SK-N-MC (cell line): Measurements from ENCODE around the gene HOXA6.
A peak's percentile ranks its signal among the peaks of the same experiment; 100 is the strongest.

ENCODE experiments used
- DNase-seq: peaks from one replicate; pipeline ENCODE4 v3.0.0-alpha.2; 2011; ENCODE audit warnings: low read depth, low spot score
- H3K27ac ChIP-seq: fragments of 200-600 bp; sonication (generic); 2 replicates; pipeline ENCODE4 v1.5.1; 2016; ENCODE audit warnings: mixed run types
- H3K36me3 ChIP-seq: fragments of 200-600 bp; sonication (generic); 2 replicates; pipeline ENCODE4 v1.6.1; 2017; ENCODE audit warnings: antibody characterized with exemption, low read length, mixed read lengths; ENCODE audit not compliant: insufficient read depth
- H3K4me3 ChIP-seq: fragments of 200-600 bp; sonication (generic); 2 replicates; pipeline ENCODE4 v1.5.1; 2016
- H3K9ac ChIP-seq: fragments of 200-600 bp; sonication (generic); 2 replicates; pipeline ENCODE4 v1.8.0; 2017; ENCODE audit warnings: mixed run types, mixed read lengths; ENCODE audit not compliant: insufficient read length
- H3K9me3 ChIP-seq: fragments of 200-600 bp; sonication (generic); 2 replicates; pipeline ENCODE4 v1.6.1; 2017; ENCODE audit warnings: low read depth, mild to moderate bottlenecking, antibody characterized with exemption, low read length, moderate library complexity, mixed read lengths
- EZH2 ChIP-seq: fragments of 200-600 bp; sonication (generic); IDR thresholded peaks from one replicate; pipeline ENCODE4 v1.6.1; 2017; ENCODE audit warnings: antibody characterized with exemption
- FOXP2 ChIP-seq: optimal IDR thresholded peaks from 2 replicates; pipeline ENCODE3; 2011; ENCODE audit warnings: mild to moderate bottlenecking, moderate library complexity; ENCODE audit not compliant: insufficient read depth; ENCODE audit errors: extremely low read length, control extremely low read depth
- POLR2AphosphoS5 ChIP-seq: IDR thresholded peaks from 2 replicates; pipeline ENCODE4 v1.6.1; 2012; ENCODE audit warnings: mild to moderate bottlenecking, low read depth, low read length, borderline replicate concordance

HOXA6 gene

DNA sequence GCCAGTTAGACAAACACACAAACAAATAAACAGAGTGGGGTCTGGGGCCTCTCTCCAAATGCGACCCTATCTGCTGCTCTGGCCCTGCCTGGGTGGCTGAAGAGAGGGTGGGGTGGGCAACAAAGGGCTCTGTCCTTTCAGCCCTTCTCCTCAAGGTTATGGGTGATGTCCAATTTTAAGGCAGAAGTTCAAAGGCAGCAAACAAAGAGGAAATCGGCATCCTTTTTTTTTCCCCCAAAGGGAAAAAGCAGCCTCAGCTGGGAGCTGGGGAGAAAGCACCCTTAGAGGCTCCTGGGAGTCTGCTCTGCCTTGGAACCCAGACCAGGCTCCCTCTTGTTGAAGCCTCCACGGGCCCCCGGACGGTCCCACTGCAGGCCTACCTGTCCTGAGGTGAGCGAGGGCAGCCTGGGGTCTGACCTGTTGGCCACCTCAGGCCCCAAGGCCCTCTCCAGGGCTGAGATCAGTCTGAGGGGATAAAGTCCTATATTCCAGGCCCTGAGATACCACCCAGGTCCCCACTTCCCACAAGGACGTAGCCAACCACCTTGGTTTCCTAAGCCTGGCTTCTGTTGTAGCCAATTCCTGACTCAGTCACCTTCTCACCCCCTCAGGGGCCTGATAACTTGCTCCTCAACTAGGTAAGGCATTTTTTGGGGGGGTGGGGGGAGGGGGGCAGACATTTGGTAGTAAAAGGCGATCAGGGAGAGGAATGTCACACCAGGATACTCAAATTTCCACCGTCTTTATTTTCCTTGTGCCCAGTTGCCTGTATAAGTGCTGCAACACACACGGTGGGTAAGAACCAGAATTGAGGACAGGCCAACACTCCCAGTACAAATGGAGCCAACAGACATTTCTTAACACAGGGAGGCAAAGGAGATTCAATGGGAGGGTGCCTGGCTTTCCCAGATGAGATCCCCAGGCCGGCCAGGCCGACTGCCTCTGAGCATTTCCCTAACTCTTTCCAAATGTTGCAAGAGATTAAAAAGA, 33.2 kb upstream of the HOXA6 start:
- H3K27ac ChIP-seq: no peak overlapping the region
- H3K9ac ChIP-seq: no peak overlapping the region
- no peak for DNase-seq
- H3K36me3 ChIP-seq: no peaks in the 10 kb centered on the region
- H3K4me3 ChIP-seq: no peak overlapping the region
- no peaks in the 10 kb centered on the region for H3K9me3 ChIP-seq
- TF ChIP-seq POLR2AphosphoS5 (no peak), EZH2 (no peak), FOXP2 (no peak)

DNA sequence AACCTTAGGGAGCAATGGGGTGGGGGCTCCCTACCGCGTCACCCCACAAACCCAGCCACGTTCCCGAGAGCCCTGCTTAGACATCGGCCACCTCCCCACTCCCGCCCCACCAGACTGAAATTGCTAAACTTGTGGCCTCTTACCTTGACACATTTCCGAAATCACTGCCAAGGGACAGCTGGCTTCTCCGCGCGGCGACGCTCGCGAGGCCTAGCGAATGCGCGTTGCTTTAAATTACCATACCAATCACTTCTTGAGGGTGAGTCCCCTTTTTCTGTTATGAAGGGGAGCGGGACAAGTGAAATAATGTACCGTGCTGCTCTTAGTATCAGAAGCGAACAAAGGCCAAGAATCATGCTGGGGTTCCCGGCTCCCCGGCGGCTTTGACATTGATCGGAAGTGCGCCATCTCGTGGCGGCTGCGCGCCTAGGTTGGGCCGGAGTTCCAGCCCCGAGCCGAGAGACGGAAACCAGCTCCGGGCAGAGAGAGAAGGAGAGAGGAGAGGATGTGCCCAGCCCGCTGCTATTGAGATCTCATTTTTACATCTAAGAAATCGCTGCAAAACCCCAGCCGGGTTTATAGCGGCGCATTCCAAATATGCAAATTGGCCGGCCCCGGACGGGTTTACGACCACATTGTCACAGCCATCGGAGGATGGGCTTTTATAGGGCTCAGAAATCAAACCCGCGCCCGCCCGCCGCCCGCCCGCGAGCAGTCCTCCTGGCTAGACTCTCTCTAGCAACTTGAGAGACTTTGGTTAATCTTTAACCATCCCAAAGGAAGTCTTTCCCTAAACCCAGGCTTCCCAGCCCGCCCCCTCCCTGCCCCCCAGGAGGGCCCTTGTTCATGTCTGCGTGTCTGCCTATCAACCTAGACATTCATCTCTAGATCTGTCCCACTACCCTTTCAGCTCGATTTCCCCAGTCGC, 32.2 kb upstream of the HOXA6 start:
- no peaks in the 10 kb centered on the region for H3K9me3 ChIP-seq
- TF ChIP-seq FOXP2 (no peak), EZH2 (no peak), POLR2AphosphoS5 (no peak)
- DNase-seq: no peak
- no peaks in the 10 kb centered on the region for H3K36me3 ChIP-seq
- no peak overlapping the region for H3K27ac ChIP-seq
- peak overlapping the region; percentile 66 for H3K4me3 ChIP-seq
- H3K9ac ChIP-seq: peak overlapping the region; percentile 50

GRCh38 chr7:27179030-27179429, 31.5 kb upstream of the HOXA6 start:
- DNase-seq: no peak
- Histone ChIP-seq H3K36me3 (no peaks in the 10 kb centered on the region), H3K9me3 (no peaks in the 10 kb centered on the region), H3K9ac (no peak overlapping the region), H3K27ac (no peak overlapping the region), H3K4me3 (peak overlapping the region; percentile 66; the same call in 1 of the 2 replicates)
- no peak for TF ChIP-seq POLR2AphosphoS5
- no peak for TF ChIP-seq FOXP2
- no peak for TF ChIP-seq EZH2

DNA sequence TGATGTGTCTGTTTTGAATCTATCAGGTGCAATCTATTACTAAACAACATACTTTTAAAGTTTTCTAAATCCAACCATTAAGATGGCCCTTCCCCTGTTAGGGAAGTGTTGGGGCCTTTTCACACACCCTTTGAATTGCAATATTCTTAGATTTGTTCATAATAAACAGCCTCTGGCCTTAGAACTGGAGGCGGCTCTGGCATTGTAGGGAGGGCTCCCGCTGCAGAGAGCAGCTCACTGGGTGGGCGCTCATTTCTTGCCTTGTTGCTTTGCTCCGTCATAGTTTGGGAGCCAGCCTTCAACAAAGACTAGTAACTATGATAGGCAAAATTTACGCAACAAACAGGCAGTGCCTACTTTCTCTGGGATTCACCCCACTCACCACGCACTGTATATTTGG, 30.8 kb upstream of the HOXA6 start:
- TF ChIP-seq POLR2AphosphoS5: no peak
- no peak for TF ChIP-seq EZH2
- no peak for TF ChIP-seq FOXP2
- Histone ChIP-seq H3K36me3 (no peaks in the 10 kb centered on the region), H3K27ac (no peak overlapping the region), H3K4me3 (no peak overlapping the region), H3K9me3 (no peaks in the 10 kb centered on the region), H3K9ac (no peak overlapping the region)
- DNase-seq: no peak

- TF ChIP-seq EZH2 (no peak), POLR2AphosphoS5 (no peak), FOXP2 (no peak)
- Histone ChIP-seq H3K9me3 (no peaks in the 10 kb centered on the region), H3K4me3 (no peak overlapping the region), H3K9ac (no peak overlapping the region), H3K36me3 (no peaks in the 10 kb centered on the region), H3K27ac (no peak overlapping the region)
- DNase-seq: no peak
Measured at GRCh38 chr7:27177795-27178320, 30.3 kb upstream of the HOXA6 start.

DNA sequence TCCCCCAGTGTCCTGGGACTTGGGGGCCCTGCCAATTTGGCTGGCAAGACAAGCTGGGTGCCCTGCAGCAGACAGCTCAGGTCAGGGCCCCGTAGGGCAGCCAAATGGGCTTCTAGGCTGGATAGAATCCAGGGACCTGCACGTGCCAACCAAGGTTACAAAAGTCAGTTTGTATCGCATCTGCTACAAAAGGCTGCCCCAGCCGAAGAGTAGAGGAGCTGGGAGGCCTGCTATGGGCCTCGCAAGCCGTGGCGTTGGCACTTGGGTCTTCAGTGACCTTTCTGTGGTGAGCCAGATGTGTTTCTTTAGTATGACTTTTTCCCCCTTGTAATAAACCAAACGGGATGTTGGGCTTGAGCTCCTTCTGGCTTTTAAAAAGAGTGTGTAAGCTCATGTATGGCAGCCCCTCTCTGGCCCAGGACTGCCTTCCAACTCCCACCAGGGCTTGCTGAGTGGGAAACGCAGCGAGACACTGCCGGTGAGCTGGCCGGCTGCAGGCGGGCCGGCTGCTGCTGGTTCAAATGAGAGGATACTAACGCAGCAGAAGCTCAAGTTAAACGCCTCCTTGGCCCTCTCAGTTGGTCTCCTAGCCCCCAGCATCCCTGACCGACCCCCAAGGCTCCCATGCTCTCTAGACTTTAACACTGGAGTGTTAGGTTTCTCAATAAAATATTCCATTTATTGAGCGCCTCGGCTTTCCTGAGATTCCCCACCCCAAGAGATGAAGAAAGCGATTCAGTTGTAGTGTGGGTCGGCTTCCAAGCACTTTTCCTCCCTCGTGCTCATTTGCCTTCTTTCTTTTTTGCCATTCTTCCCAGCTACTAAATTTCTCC, 29.6 kb upstream of the HOXA6 start:
- no peak for TF ChIP-seq POLR2AphosphoS5
- no peak for TF ChIP-seq FOXP2
- TF ChIP-seq EZH2: no peak
- Histone ChIP-seq H3K4me3 (no peak overlapping the region), H3K9me3 (no peaks in the 10 kb centered on the region)

GRCh38 chr7:27176524-27176845, 28.9 kb upstream of the HOXA6 start:
- no peak overlapping the region for H3K9ac ChIP-seq
- DNase-seq: no peak
- TF ChIP-seq POLR2AphosphoS5: no peak
- TF ChIP-seq FOXP2: no peak
- no peak for TF ChIP-seq EZH2
- H3K36me3 ChIP-seq: no peaks in the 10 kb centered on the region
- no peak overlapping the region for H3K4me3 ChIP-seq
- H3K27ac ChIP-seq: no peak overlapping the region
- no peaks in the 10 kb centered on the region for H3K9me3 ChIP-seq

More for the DNA sequence above, 29.6 kb upstream of the HOXA6 start:
- Histone ChIP-seq H3K36me3 (no peaks in the 10 kb centered on the region), H3K27ac (no peak overlapping the region), H3K9ac (no peak overlapping the region)
- no peak for DNase-seq
